ENCODE measurements around the gene TUBGCP6.

The TUBGCP6 gene

GRCh38 chr22:50264104-50264745 is 19.4 kb upstream of the TUBGCP6 start:
- Mint-ChIP-seq H3K9me3 (no peaks in the 10 kb centered on the region), H3K4me3 (no peak overlapping the region), H3K4me1 (peaks cover 12% of the 10 kb centered on the region), H3K27ac (no peak overlapping the region), H3K36me3 (no peaks in the 10 kb centered on the region), H3K27me3 (peaks cover 9% of the 10 kb centered on the region)
- no peak for DNase-seq (ENCODE audit: low spot score in 2 of 2)
- ATAC-seq (ENCODE audit: low read depth), result no peak

- H3K4me1 Mint-ChIP-seq, result peaks cover 10% of the 10 kb centered on the region
- H3K4me3 Mint-ChIP-seq, result no peak overlapping the region
- ATAC-seq (ENCODE audit: low read depth), result no peak
- no peak overlapping the region for H3K27ac Mint-ChIP-seq
- no peak for DNase-seq (ENCODE audit: low spot score in 2 of 2)
- H3K27me3 Mint-ChIP-seq, result peaks cover 15% of the 10 kb centered on the region
- H3K36me3 Mint-ChIP-seq, result no peaks in the 10 kb centered on the region
- H3K9me3 Mint-ChIP-seq, result no peaks in the 10 kb centered on the region
These were observed 18.3 kb upstream of the TUBGCP6 start for GRCh38 chr22:50262973-50263617.

GRCh38 chr22:50262460-50262911 is 17.7 kb upstream of the TUBGCP6 start:
- peaks cover 15% of the 10 kb centered on the region for H3K27me3 Mint-ChIP-seq
- ATAC-seq (ENCODE audit: low read depth) (peak; percentile 38), DNase-seq (ENCODE audit: low spot score in 2 of 2) (no peak)
- H3K9me3 Mint-ChIP-seq, result no peaks in the 10 kb centered on the region
- H3K4me3 Mint-ChIP-seq, result peak overlapping the region; percentile 77
- H3K4me1 Mint-ChIP-seq, result peaks cover 10% of the 10 kb centered on the region
- H3K27ac Mint-ChIP-seq, result no peak overlapping the region
- no peaks in the 10 kb centered on the region for H3K36me3 Mint-ChIP-seq

GRCh38 chr22:50261615-50262459 is 17.0 kb upstream of the TUBGCP6 start, which contains the start of gene MAPK12:
Gene MAPK12, minus strand, starts transcription at chr22:50261683. Its CDS starts 174 bp downstream, at chr22:50261509.
- DNase-seq (ENCODE audit: low spot score in 2 of 2), result no peak
- no peak for ATAC-seq (ENCODE audit: low read depth)

GRCh38 chr22:50260801-50261614 is 16.2 kb upstream of the TUBGCP6 start:
- Mint-ChIP-seq H3K27ac (no peak overlapping the region), H3K27me3 (peaks cover 15% of the 10 kb centered on the region), H3K4me3 (no peak overlapping the region), H3K36me3 (no peaks in the 10 kb centered on the region), H3K4me1 (peaks cover 10% of the 10 kb centered on the region), H3K9me3 (no peaks in the 10 kb centered on the region)
- ATAC-seq (ENCODE audit: low read depth) (peak; percentile 39), DNase-seq (ENCODE audit: low spot score in 2 of 2) (no peak)

More at GRCh38 chr22:50261615-50262459, 17.0 kb upstream of the TUBGCP6 start, which contains the start of gene MAPK12:
- no peaks in the 10 kb centered on the region for H3K36me3 Mint-ChIP-seq
- H3K27ac Mint-ChIP-seq, result no peak within 1 kb of the TSS
- H3K4me1 Mint-ChIP-seq, result peaks cover 10% of the 10 kb centered on the region
- peak within 1 kb of the TSS; percentile 77 for H3K4me3 Mint-ChIP-seq
- H3K27me3 Mint-ChIP-seq, result peaks cover 15% of the 10 kb centered on the region
- H3K9me3 Mint-ChIP-seq, result no peaks in the 10 kb centered on the region

- peaks cover 15% of the 10 kb centered on the region for H3K27me3 Mint-ChIP-seq
- DNase-seq (ENCODE audit: low spot score in 2 of 2) (no peak), ATAC-seq (ENCODE audit: low read depth) (no peak)
- no peak overlapping the region for H3K4me3 Mint-ChIP-seq
- H3K9me3 Mint-ChIP-seq, result no peaks in the 10 kb centered on the region
- no peak overlapping the region for H3K27ac Mint-ChIP-seq
- H3K36me3 Mint-ChIP-seq, result no peaks in the 10 kb centered on the region
- peaks cover 10% of the 10 kb centered on the region for H3K4me1 Mint-ChIP-seq
These were observed 15.6 kb upstream of the TUBGCP6 start for GRCh38 chr22:50260434-50260800.

GRCh38 chr22:50259302-50259701 is 14.5 kb upstream of the TUBGCP6 start:
- ATAC-seq (ENCODE audit: low read depth) (no peak), DNase-seq (ENCODE audit: low spot score in 2 of 2) (no peak)
- peaks cover 12% of the 10 kb centered on the region for H3K27me3 Mint-ChIP-seq
- H3K36me3 Mint-ChIP-seq, result no peaks in the 10 kb centered on the region
- H3K4me1 Mint-ChIP-seq, result peaks cover 6% of the 10 kb centered on the region
- peak overlapping the region; percentile 46 for H3K4me3 Mint-ChIP-seq
- H3K27ac Mint-ChIP-seq, result no peak overlapping the region
- no peaks in the 10 kb centered on the region for H3K9me3 Mint-ChIP-seq

GRCh38 chr22:50258361-50259292 is 13.8 kb upstream of the TUBGCP6 start:
- peaks cover 12% of the 10 kb centered on the region for H3K27me3 Mint-ChIP-seq
- no peak overlapping the region for H3K27ac Mint-ChIP-seq
- DNase-seq (ENCODE audit: low spot score in 2 of 2), result no peak
- H3K4me1 Mint-ChIP-seq, result peaks cover 6% of the 10 kb centered on the region
- ATAC-seq (ENCODE audit: low read depth), result peak; percentile 24
- no peaks in the 10 kb centered on the region for H3K9me3 Mint-ChIP-seq
- peak overlapping the region; percentile 55 for H3K4me3 Mint-ChIP-seq
- no peaks in the 10 kb centered on the region for H3K36me3 Mint-ChIP-seq

- H3K4me3 Mint-ChIP-seq, result no peak overlapping the region
- peaks cover 6% of the 10 kb centered on the region for H3K4me1 Mint-ChIP-seq
- H3K36me3 Mint-ChIP-seq, result no peaks in the 10 kb centered on the region
- H3K27ac Mint-ChIP-seq, result no peak overlapping the region
- no peaks in the 10 kb centered on the region for H3K9me3 Mint-ChIP-seq
- peaks cover 12% of the 10 kb centered on the region for H3K27me3 Mint-ChIP-seq
- no peak for ATAC-seq (ENCODE audit: low read depth)
- DNase-seq (ENCODE audit: low spot score in 2 of 2), result no peak
These were observed 12.9 kb upstream of the TUBGCP6 start for GRCh38 chr22:50257451-50258360.

- ATAC-seq (ENCODE audit: low read depth) (no peak), DNase-seq (ENCODE audit: low spot score in 2 of 2) (no peak)
- Mint-ChIP-seq H3K4me1 (peaks cover 2% of the 10 kb centered on the region), H3K4me3 (no peak overlapping the region), H3K27me3 (peaks cover 8% of the 10 kb centered on the region), H3K9me3 (no peaks in the 10 kb centered on the region), H3K27ac (no peak overlapping the region), H3K36me3 (no peaks in the 10 kb centered on the region)
These were observed 12.2 kb upstream of the TUBGCP6 start for GRCh38 chr22:50257041-50257440.

GRCh38 chr22:50256258-50256862 is 11.5 kb upstream of the TUBGCP6 start:
- Mint-ChIP-seq H3K4me3 (no peak overlapping the region), H3K36me3 (no peaks in the 10 kb centered on the region), H3K4me1 (peaks cover 2% of the 10 kb centered on the region), H3K9me3 (no peaks in the 10 kb centered on the region), H3K27ac (no peak overlapping the region), H3K27me3 (peaks cover 6% of the 10 kb centered on the region)
- DNase-seq (ENCODE audit: low spot score in 2 of 2), result no peak
- ATAC-seq (ENCODE audit: low read depth), result no peak

GRCh38 chr22:50255607-50256006 is 10.8 kb upstream of the TUBGCP6 start:
- Mint-ChIP-seq H3K27ac (no peak overlapping the region), H3K4me3 (no peak overlapping the region), H3K27me3 (peaks cover 6% of the 10 kb centered on the region), H3K9me3 (no peaks in the 10 kb centered on the region), H3K36me3 (no peaks in the 10 kb centered on the region), H3K4me1 (peaks cover 2% of the 10 kb centered on the region)
- ATAC-seq (ENCODE audit: low read depth) (no peak), DNase-seq (ENCODE audit: low spot score in 2 of 2) (no peak)
